ENCODE measurements around the gene ANKS1B.

ANKS1B gene

GRCh38 chr12:98999559-98999958 lies 985.2 kb downstream of the ANKS1B start:
- Histone ChIP-seq H3K27me3 (ENCODE audit: control insufficient read depth in 1 of 2, insufficient read depth in 2 of 2, low read length in 2 of 2) (no peaks in the 10 kb centered on the region), H3K4me3 (ENCODE audit: low read length in 2 of 2) (no peak overlapping the region), H3K36me3 (ENCODE audit: control insufficient read depth in 2 of 2, insufficient read depth in 2 of 2, low read length in 2 of 2) (no peaks in the 10 kb centered on the region), H3K4me1 (ENCODE audit: control insufficient read depth, insufficient read depth, low read length) (no peaks in the 10 kb centered on the region), H3K9ac (ENCODE audit: low read length in 2 of 2) (no peak overlapping the region), H3K27ac (ENCODE audit: low read length) (no peak overlapping the region), H3K9me3 (ENCODE audit: control insufficient read depth in 2 of 2, low read length in 2 of 2) (no peaks in the 10 kb centered on the region)

- no peaks in the 10 kb centered on the region for H3K9me3 ChIP-seq (ENCODE audit: control insufficient read depth in 2 of 2, low read length in 2 of 2)
- H3K36me3 ChIP-seq (ENCODE audit: control insufficient read depth in 2 of 2, insufficient read depth in 2 of 2, low read length in 2 of 2) = no peaks in the 10 kb centered on the region
- H3K27me3 ChIP-seq (ENCODE audit: control insufficient read depth in 1 of 2, insufficient read depth in 2 of 2, low read length in 2 of 2) = no peaks in the 10 kb centered on the region
- no peak overlapping the region for H3K27ac ChIP-seq (ENCODE audit: low read length)
- no peaks in the 10 kb centered on the region for H3K4me1 ChIP-seq (ENCODE audit: control insufficient read depth, insufficient read depth, low read length)
- no peak overlapping the region for H3K4me3 ChIP-seq (ENCODE audit: low read length in 2 of 2)
- H3K9ac ChIP-seq (ENCODE audit: low read length in 2 of 2) = no peak overlapping the region
Measured at GRCh38 chr12:98998697-98999299, 985.9 kb downstream of the ANKS1B start.

- Histone ChIP-seq H3K9ac (ENCODE audit: low read length in 2 of 2) (no peak overlapping the region), H3K4me1 (ENCODE audit: control insufficient read depth, insufficient read depth, low read length) (no peaks in the 10 kb centered on the region), H3K27ac (ENCODE audit: low read length) (no peak overlapping the region), H3K4me3 (ENCODE audit: low read length in 2 of 2) (no peak overlapping the region), H3K9me3 (ENCODE audit: control insufficient read depth in 2 of 2, low read length in 2 of 2) (no peaks in the 10 kb centered on the region), H3K27me3 (ENCODE audit: control insufficient read depth in 1 of 2, insufficient read depth in 2 of 2, low read length in 2 of 2) (no peaks in the 10 kb centered on the region), H3K36me3 (ENCODE audit: control insufficient read depth in 2 of 2, insufficient read depth in 2 of 2, low read length in 2 of 2) (no peaks in the 10 kb centered on the region)
Measured at GRCh38 chr12:98997899-98998298, 986.8 kb downstream of the ANKS1B start.

GRCh38 chr12:98990648-98991047 lies 994.1 kb downstream of the ANKS1B start:
- Histone ChIP-seq H3K36me3 (ENCODE audit: control insufficient read depth in 2 of 2, insufficient read depth in 2 of 2, low read length in 2 of 2) (no peaks in the 10 kb centered on the region), H3K9me3 (ENCODE audit: control insufficient read depth in 2 of 2, low read length in 2 of 2) (no peaks in the 10 kb centered on the region), H3K4me1 (ENCODE audit: control insufficient read depth, insufficient read depth, low read length) (no peaks in the 10 kb centered on the region), H3K27me3 (ENCODE audit: control insufficient read depth in 1 of 2, insufficient read depth in 2 of 2, low read length in 2 of 2) (no peaks in the 10 kb centered on the region), H3K9ac (ENCODE audit: low read length in 2 of 2) (no peak overlapping the region), H3K4me3 (ENCODE audit: low read length in 2 of 2) (no peak overlapping the region), H3K27ac (ENCODE audit: low read length) (no peak overlapping the region)

- Histone ChIP-seq H3K36me3 (ENCODE audit: control insufficient read depth in 2 of 2, insufficient read depth in 2 of 2, low read length in 2 of 2) (no peaks in the 10 kb centered on the region), H3K27me3 (ENCODE audit: control insufficient read depth in 1 of 2, insufficient read depth in 2 of 2, low read length in 2 of 2) (no peaks in the 10 kb centered on the region), H3K9me3 (ENCODE audit: control insufficient read depth in 2 of 2, low read length in 2 of 2) (no peaks in the 10 kb centered on the region), H3K4me3 (ENCODE audit: low read length in 2 of 2) (no peak overlapping the region), H3K27ac (ENCODE audit: low read length) (no peak overlapping the region), H3K4me1 (ENCODE audit: control insufficient read depth, insufficient read depth, low read length) (no peaks in the 10 kb centered on the region), H3K9ac (ENCODE audit: low read length in 2 of 2) (no peak overlapping the region)
Measured at GRCh38 chr12:98985156-98985555, 999.6 kb downstream of the ANKS1B start.

- no peaks in the 10 kb centered on the region for H3K9me3 ChIP-seq (ENCODE audit: control insufficient read depth in 2 of 2, low read length in 2 of 2)
- H3K27ac ChIP-seq (ENCODE audit: low read length) = no peak overlapping the region
- no peaks in the 10 kb centered on the region for H3K4me1 ChIP-seq (ENCODE audit: control insufficient read depth, insufficient read depth, low read length)
- H3K9ac ChIP-seq (ENCODE audit: low read length in 2 of 2) = no peak overlapping the region
- H3K4me3 ChIP-seq (ENCODE audit: low read length in 2 of 2) = no peak overlapping the region
- H3K36me3 ChIP-seq (ENCODE audit: control insufficient read depth in 2 of 2, insufficient read depth in 2 of 2, low read length in 2 of 2) = no peaks in the 10 kb centered on the region
- H3K27me3 ChIP-seq (ENCODE audit: control insufficient read depth in 1 of 2, insufficient read depth in 2 of 2, low read length in 2 of 2) = no peaks in the 10 kb centered on the region
Measured at GRCh38 chr12:98983647-98984046, 1001.1 kb downstream of the ANKS1B start.

- Histone ChIP-seq H3K9me3 (ENCODE audit: control insufficient read depth in 2 of 2, low read length in 2 of 2) (no peaks in the 10 kb centered on the region), H3K27me3 (ENCODE audit: control insufficient read depth in 1 of 2, insufficient read depth in 2 of 2, low read length in 2 of 2) (no peaks in the 10 kb centered on the region), H3K4me3 (ENCODE audit: low read length in 2 of 2) (no peak overlapping the region), H3K27ac (ENCODE audit: low read length) (no peak overlapping the region), H3K4me1 (ENCODE audit: control insufficient read depth, insufficient read depth, low read length) (no peaks in the 10 kb centered on the region), H3K36me3 (ENCODE audit: control insufficient read depth in 2 of 2, insufficient read depth in 2 of 2, low read length in 2 of 2) (no peaks in the 10 kb centered on the region), H3K9ac (ENCODE audit: low read length in 2 of 2) (no peak overlapping the region)
Measured at GRCh38 chr12:98980508-98980907, 1004.2 kb downstream of the ANKS1B start.

- Histone ChIP-seq H3K9ac (ENCODE audit: low read length in 2 of 2) (no peak overlapping the region), H3K27ac (ENCODE audit: low read length) (no peak overlapping the region), H3K9me3 (ENCODE audit: control insufficient read depth in 2 of 2, low read length in 2 of 2) (no peaks in the 10 kb centered on the region), H3K36me3 (ENCODE audit: control insufficient read depth in 2 of 2, insufficient read depth in 2 of 2, low read length in 2 of 2) (no peaks in the 10 kb centered on the region), H3K4me3 (ENCODE audit: low read length in 2 of 2) (no peak overlapping the region), H3K4me1 (ENCODE audit: control insufficient read depth, insufficient read depth, low read length) (no peaks in the 10 kb centered on the region), H3K27me3 (ENCODE audit: control insufficient read depth in 1 of 2, insufficient read depth in 2 of 2, low read length in 2 of 2) (no peaks in the 10 kb centered on the region)
Measured at GRCh38 chr12:98977186-98977585, 1007.5 kb downstream of the ANKS1B start.

GRCh38 chr12:98974767-98975381 lies 1009.9 kb downstream of the ANKS1B start:
- Histone ChIP-seq H3K27ac (ENCODE audit: low read length) (no peak overlapping the region), H3K9me3 (ENCODE audit: control insufficient read depth in 2 of 2, low read length in 2 of 2) (no peaks in the 10 kb centered on the region), H3K36me3 (ENCODE audit: control insufficient read depth in 2 of 2, insufficient read depth in 2 of 2, low read length in 2 of 2) (no peaks in the 10 kb centered on the region), H3K27me3 (ENCODE audit: control insufficient read depth in 1 of 2, insufficient read depth in 2 of 2, low read length in 2 of 2) (no peaks in the 10 kb centered on the region), H3K4me3 (ENCODE audit: low read length in 2 of 2) (no peak overlapping the region), H3K9ac (ENCODE audit: low read length in 2 of 2) (no peak overlapping the region), H3K4me1 (ENCODE audit: control insufficient read depth, insufficient read depth, low read length) (no peaks in the 10 kb centered on the region)

- Histone ChIP-seq H3K9me3 (ENCODE audit: control insufficient read depth in 2 of 2, low read length in 2 of 2) (no peaks in the 10 kb centered on the region), H3K9ac (ENCODE audit: low read length in 2 of 2) (no peak overlapping the region), H3K36me3 (ENCODE audit: control insufficient read depth in 2 of 2, insufficient read depth in 2 of 2, low read length in 2 of 2) (no peaks in the 10 kb centered on the region), H3K4me3 (ENCODE audit: low read length in 2 of 2) (no peak overlapping the region), H3K4me1 (ENCODE audit: control insufficient read depth, insufficient read depth, low read length) (no peaks in the 10 kb centered on the region), H3K27ac (ENCODE audit: low read length) (no peak overlapping the region), H3K27me3 (ENCODE audit: control insufficient read depth in 1 of 2, insufficient read depth in 2 of 2, low read length in 2 of 2) (no peaks in the 10 kb centered on the region)
Measured at GRCh38 chr12:98973395-98973794, 1011.3 kb downstream of the ANKS1B start.

- Histone ChIP-seq H3K36me3 (ENCODE audit: control insufficient read depth in 2 of 2, insufficient read depth in 2 of 2, low read length in 2 of 2) (no peaks in the 10 kb centered on the region), H3K9me3 (ENCODE audit: control insufficient read depth in 2 of 2, low read length in 2 of 2) (no peaks in the 10 kb centered on the region), H3K4me1 (ENCODE audit: control insufficient read depth, insufficient read depth, low read length) (no peaks in the 10 kb centered on the region), H3K4me3 (ENCODE audit: low read length in 2 of 2) (no peak overlapping the region), H3K9ac (ENCODE audit: low read length in 2 of 2) (no peak overlapping the region), H3K27me3 (ENCODE audit: control insufficient read depth in 1 of 2, insufficient read depth in 2 of 2, low read length in 2 of 2) (no peaks in the 10 kb centered on the region), H3K27ac (ENCODE audit: low read length) (no peak overlapping the region)
Measured at GRCh38 chr12:98970950-98971349, 1013.8 kb downstream of the ANKS1B start.

All from stomach smooth muscle (tissue), 2 donors.